B cell (primary cell): ENCODE data around the gene SHBG. TPM values are rescaled to one million over a fixed set of nuclear protein-coding genes. Genes with fewer than 3 reads are reported as not detected.

Experiments
- ATAC-seq: fragments of 200-7000 bp; cut with Tn5 transposase; one replicate; pipeline ENCODE4 v1.10.0; 2021; ENCODE audit warnings: low read depth, mild to moderate bottlenecking, moderate number of reproducible peaks, moderate library complexity
- CTCF ChIA-PET: fragments of 350-600 bp; sonication (Branson Sonifier 250); formaldehyde crosslinking; loops from one replicate; lab custom pipeline; 2021; ENCODE audit warnings: antibody characterized with exemption, inconsistent platforms; lab: Charles Lee
- POLR2A ChIA-PET: fragments of 350-600 bp; sonication (Branson Sonifier 250); formaldehyde crosslinking; loops from one replicate; lab custom pipeline; 2021; ENCODE audit warnings: antibody characterized with exemption; lab: Charles Lee
- DNase-seq: peaks from one replicate; pipeline ENCODE4 v3.0.0; 2013
- H2AFZ ChIP-seq: 2 replicates; pipeline ENCODE4 v1.6.1; 2012; ENCODE audit warnings: mild to moderate bottlenecking, low read depth, low read length; ENCODE audit not compliant: insufficient read depth, poor library complexity, severe bottlenecking
- H3K27ac ChIP-seq, 2 donors: 1 replicate in 1 of 2; 2 replicates in 1 of 2; pipeline ENCODE4 v1.5.1; 2012 to 2013; ENCODE audit warnings: low read length in 2 of 2, mild to moderate bottlenecking in 2 of 2, moderate library complexity in 1 of 2
- H3K27me3 ChIP-seq, 4 experiments: fragments of 200-600 bp in 1 of 4; sonication (generic) in 1 of 4; replicated peaks in 1 of 4; 1 replicate in 2 of 4; 2 replicates in 2 of 4; pipeline versions ENCODE4 v1.6.1 to v1.7.0; 2013 to 2016; ENCODE audit warnings: low read length in 3 of 4, mild to moderate bottlenecking in 2 of 4, mixed read lengths in 1 of 4, moderate library complexity in 1 of 4; ENCODE audit not compliant: insufficient read depth in 4 of 4, control insufficient read depth in 3 of 4; ENCODE audit errors: control extremely low read depth in 1 of 4
- H3K36me3 ChIP-seq, 2 experiments: replicated peaks in 1 of 2; 1 replicate in 1 of 2; 2 replicates in 1 of 2; pipeline versions ENCODE4 v1.6.1 to v1.7.1; 2013; ENCODE audit warnings: low read length in 1 of 2; ENCODE audit not compliant: insufficient read depth in 2 of 2, control insufficient read depth in 1 of 2; ENCODE audit errors: control extremely low read depth in 1 of 2, extremely low read depth in 1 of 2
- H3K4me1 ChIP-seq, 2 donors: fragments of 200-600 bp in 1 of 2; sonication (generic) in 1 of 2; 1 replicate in 1 of 2; 2 replicates in 1 of 2; pipeline versions ENCODE4 v1.5.1 to v1.6.1; 2013 to 2017; ENCODE audit warnings: low read length in 2 of 2; ENCODE audit not compliant: control insufficient read depth in 2 of 2, insufficient read depth in 2 of 2
- H3K4me2 ChIP-seq: replicated peaks from 2 replicates; pipeline ENCODE3; 2012; ENCODE audit warnings: mild to moderate bottlenecking, low read depth, low read length; ENCODE audit not compliant: poor library complexity, severe bottlenecking
- H3K4me3 ChIP-seq, 5 experiments: fragments of 200-600 bp in 1 of 5; sonication (generic) in 1 of 5; 1 replicate in 3 of 5; 2 replicates in 2 of 5; pipeline versions ENCODE4 v1.5.1 to v1.7.0; 2011 to 2016; ENCODE audit warnings: low read length in 4 of 5, mild to moderate bottlenecking in 4 of 5, low read depth in 2 of 5, control low read depth in 1 of 5, moderate library complexity in 1 of 5; ENCODE audit not compliant: insufficient read depth in 1 of 5; ENCODE audit errors: control extremely low read depth in 1 of 5, extremely low read depth in 1 of 5
- H3K79me2 ChIP-seq: fragments of 200-600 bp; sonication (generic); one replicate; pipeline ENCODE4 v1.6.0; 2016; ENCODE audit warnings: low read length; ENCODE audit not compliant: control insufficient read depth, insufficient read depth
- H3K9ac ChIP-seq: fragments of 200-600 bp; sonication (generic); 2 replicates; pipeline ENCODE4 v1.6.1; 2017; ENCODE audit warnings: mild to moderate bottlenecking, low read length, moderate library complexity
- H3K9me3 ChIP-seq, 3 donors: one replicate each; pipeline versions ENCODE4 v1.6.1 to v1.7.1; 2013; ENCODE audit warnings: low read length in 2 of 3; ENCODE audit not compliant: control insufficient read depth in 2 of 3, insufficient read depth in 1 of 3; ENCODE audit errors: control extremely low read depth in 1 of 3
- H4K20me1 ChIP-seq: 2 replicates; pipeline ENCODE4 v1.6.0; 2012; ENCODE audit warnings: mild to moderate bottlenecking, low read length; ENCODE audit not compliant: insufficient read depth, control insufficient read depth, poor library complexity, severe bottlenecking
- H3K27ac Mint-ChIP-seq: one replicate; pipeline ENCODE4 v1.8.0; 2021; ENCODE audit warnings: mixed read lengths
- H3K27me3 Mint-ChIP-seq: one replicate; pipeline ENCODE4 v1.8.0; 2021; ENCODE audit warnings: mixed read lengths
- H3K4me1 Mint-ChIP-seq: one replicate; pipeline ENCODE4 v1.8.0; 2021; ENCODE audit warnings: mixed read lengths
- H3K4me3 Mint-ChIP-seq: one replicate; pipeline ENCODE4 v1.8.0; 2021; ENCODE audit warnings: mixed read lengths
- H3K9me3 Mint-ChIP-seq: one replicate; pipeline ENCODE4 v1.8.0; 2022; ENCODE audit warnings: mixed read lengths; ENCODE audit not compliant: insufficient read depth
- CTCF ChIP-seq: fragments of 200-600 bp; IDR thresholded peaks from one replicate; pipeline ENCODE4 v1.8.0; 2022; ENCODE audit warnings: antibody characterized with exemption, mild to moderate bottlenecking
- EZH2 ChIP-seq: IDR thresholded peaks from 2 replicates; pipeline ENCODE4 v1.6.1; 2012; ENCODE audit warnings: borderline replicate concordance, low read depth, mild to moderate bottlenecking, moderate library complexity, low read length; ENCODE audit not compliant: insufficient read depth, poor library complexity, severe bottlenecking
- WGBS: methylation state at CpG from one replicate; pipeline ENCODE4 v1.1.5; 2013; ENCODE audit warnings: missing lambda C conversion rate; ENCODE audit not compliant: insufficient coverage; 5-methylcytosine and 5-hydroxymethylcytosine counted together
- intact Hi-C: fragments of 100-400 bp; cut with micrococcal nuclease; formaldehyde crosslinking; loops from one replicate; pipeline ENCODE4 v1.10.0; 2022
- polyA plus RNA-seq: library from polyadenylated mRNA; depleted of rRNA; stranded (reverse); fragments of >200 nt; gene quantifications from 2 replicates; pipeline ENCODE4 v1.2.3, GENCODE V29; 2012
- total RNA-seq, 2 donors: library from RNA; stranded (reverse); fragments of 120-200 nt in 1 of 2; gene quantifications; 1 replicate in 1 of 2; 2 replicates in 1 of 2; pipeline versions ENCODE4 v1.2.3 to v1.2.4, GENCODE V29; 2013 to 2022

SHBG gene
- total and polyA plus RNA-seq, 2 donors (not counting 1 experiment from before 2014, with no cell fraction given), result 0.10 TPM; not detected in 1

- H2AFZ ChIP-seq, result no peak overlapping the region
- no peaks in the 10 kb centered on the region for H3K27me3 ChIP-seq
- H3K4me1 Mint-ChIP-seq, result no peaks in the 10 kb centered on the region
- H3K9me3 Mint-ChIP-seq, result no peaks in the 10 kb centered on the region
- CTCF ChIA-PET, result no interaction called here
- POLR2A ChIA-PET, result interaction anchor here (0.7 kb wide), 1 partner anchor 318 kb away, joined by 6 read pairs; no protein-coding TSS in a partner anchor
- no peaks in the 10 kb centered on the region for H3K79me2 ChIP-seq
- peaks cover 2 to 3% (median 3%) of the 10 kb centered on the region in 3 donors for H3K9me3 ChIP-seq
- intact Hi-C loops, result no loop called here
- no peak for TF ChIP-seq CTCF
- no peak overlapping the region for H3K9ac ChIP-seq
- H3K4me2 ChIP-seq, result no peak overlapping the region
- 97% methylated on average over 3 of the region's 7 CpGs for WGBS
- peaks cover 8 to 60% of the 10 kb centered on the region in 2 experiments for H3K36me3 ChIP-seq
- peaks cover 10% of the 10 kb centered on the region for H4K20me1 ChIP-seq
- no peaks in the 10 kb centered on the region for H3K27me3 Mint-ChIP-seq
- ATAC-seq, result no peak
- DNase-seq, result no peak
- H3K27ac Mint-ChIP-seq, result no peak overlapping the region
- H3K27ac ChIP-seq, result no peak overlapping the region
- H3K4me3 ChIP-seq, result no peak overlapping the region
- no peak overlapping the region for H3K4me3 Mint-ChIP-seq
- H3K4me1 ChIP-seq, result no peaks in the 10 kb centered on the region
Measured at GRCh38 chr17:7668482-7668881, 38.5 kb downstream of the SHBG start.

- Mint-ChIP-seq H3K27me3 (no peaks in the 10 kb centered on the region), H3K9me3 (no peaks in the 10 kb centered on the region), H3K4me1 (peaks cover 4% of the 10 kb centered on the region), H3K4me3 (no peak overlapping the region), H3K27ac (no peak overlapping the region)
- TF ChIP-seq CTCF (peak; percentile 44), EZH2 (no peak)
- Histone ChIP-seq H3K36me3 (peaks cover 13 to 72% of the 10 kb centered on the region in 2 experiments), H2AFZ (no peak overlapping the region), H3K9ac (no peak overlapping the region), H3K4me3 (no peak overlapping the region), H3K4me1 (no peaks in the 10 kb centered on the region), H3K4me2 (no peak overlapping the region), H3K9me3 (peaks cover 3 to 9% (median 8%) of the 10 kb centered on the region in 3 donors), H3K79me2 (peaks cover 22% of the 10 kb centered on the region), H3K27ac (no peak overlapping the region), H3K27me3 (no peaks in the 10 kb centered on the region), H4K20me1 (peaks cover 31% of the 10 kb centered on the region)
- POLR2A ChIA-PET, result no interaction called here
- ATAC-seq (no peak), DNase-seq (no peak)
- intact Hi-C loops, result no loop called here
- CTCF ChIA-PET, result interaction anchor here (0.6 to 1.3 kb wide), 6 partner anchors 13 to 235 kb away, joined by 3 read pairs; partner anchors contain the start of gene SAT2
- 90% methylated on average over 1 of the region's 2 CpGs for WGBS
Measured at GRCh38 chr17:7673239-7673638, 43.3 kb downstream of the SHBG start.
